ENCODE results near the gene ALK. TPM values are rescaled to one million over a fixed set of nuclear protein-coding genes. Genes with fewer than 3 reads are reported as not detected.

The ALK gene
- total and polyA plus RNA-seq, 2 donors = 0.19 to 0.21 TPM

GRCh38 chr2:29270701-29271121 lies 650.7 kb downstream of the ALK start:
- 95% methylated on average over 5 of the region's 5 CpGs for WGBS
- H3K4me3 ChIP-seq (ENCODE audit: low read length in 2 of 2) = no peak overlapping the region
- peak in 1 of 9 donors; percentile 16 for DNase-seq (ENCODE audit: low read depth in 6 of 9, low spot score in 9 of 9)
- peak overlapping the region in 1 of 2 donors; percentile 57 for H3K27ac ChIP-seq (ENCODE audit: low read depth in 1 of 2, low read length in 1 of 2)
- peaks cover 0 to 4% of the 10 kb centered on the region in 2 donors for H3K4me1 ChIP-seq (ENCODE audit: control insufficient read depth in 2 of 2, insufficient read depth in 2 of 2, low read length in 2 of 2)
- H3K27me3 ChIP-seq (ENCODE audit: control insufficient read depth in 2 of 2, insufficient read depth in 1 of 2, low read length in 1 of 2) = no peaks in the 10 kb centered on the region
- no peaks in the 10 kb centered on the region for H3K9me3 ChIP-seq (ENCODE audit: control insufficient read depth in 2 of 2, insufficient read depth in 1 of 2, low read length in 1 of 2)
- H3K36me3 ChIP-seq (ENCODE audit: control insufficient read depth in 2 of 2, insufficient read depth in 2 of 2, low read length in 1 of 2) = no peaks in the 10 kb centered on the region

GRCh38 chr2:29269765-29270109 lies 651.6 kb downstream of the ALK start:
- Histone ChIP-seq H3K4me1 (ENCODE audit: control insufficient read depth in 2 of 2, insufficient read depth in 2 of 2, low read length in 2 of 2) (peaks cover 0 to 4% of the 10 kb centered on the region in 2 donors), H3K27me3 (ENCODE audit: control insufficient read depth in 2 of 2, insufficient read depth in 1 of 2, low read length in 1 of 2) (no peaks in the 10 kb centered on the region), H3K36me3 (ENCODE audit: control insufficient read depth in 2 of 2, insufficient read depth in 2 of 2, low read length in 1 of 2) (no peaks in the 10 kb centered on the region), H3K9me3 (ENCODE audit: control insufficient read depth in 2 of 2, insufficient read depth in 1 of 2, low read length in 1 of 2) (no peaks in the 10 kb centered on the region), H3K27ac (ENCODE audit: low read depth in 1 of 2, low read length in 1 of 2) (no peak overlapping the region), H3K4me3 (ENCODE audit: low read length in 2 of 2) (no peak overlapping the region)
- WGBS = 93% methylated on average over 5 of the region's 5 CpGs
- DNase-seq (ENCODE audit: low read depth in 6 of 9, low spot score in 9 of 9) = no peak

- DNase-seq (ENCODE audit: low read depth in 6 of 9, low spot score in 9 of 9) = no peak
- Histone ChIP-seq H3K27ac (ENCODE audit: low read depth in 1 of 2, low read length in 1 of 2) (no peak overlapping the region), H3K4me1 (ENCODE audit: control insufficient read depth in 2 of 2, insufficient read depth in 2 of 2, low read length in 2 of 2) (peaks cover 0 to 4% of the 10 kb centered on the region in 2 donors), H3K27me3 (ENCODE audit: control insufficient read depth in 2 of 2, insufficient read depth in 1 of 2, low read length in 1 of 2) (no peaks in the 10 kb centered on the region), H3K36me3 (ENCODE audit: control insufficient read depth in 2 of 2, insufficient read depth in 2 of 2, low read length in 1 of 2) (no peaks in the 10 kb centered on the region), H3K4me3 (ENCODE audit: low read length in 2 of 2) (no peak overlapping the region), H3K9me3 (ENCODE audit: control insufficient read depth in 2 of 2, insufficient read depth in 1 of 2, low read length in 1 of 2) (no peaks in the 10 kb centered on the region)
- 95% methylated on average over 11 of the region's 11 CpGs for WGBS
Measured at GRCh38 chr2:29269095-29269764, 652.2 kb downstream of the ALK start.

- peaks cover 0 to 4% of the 10 kb centered on the region in 2 donors for H3K4me1 ChIP-seq (ENCODE audit: control insufficient read depth in 2 of 2, insufficient read depth in 2 of 2, low read length in 2 of 2)
- no peaks in the 10 kb centered on the region for H3K9me3 ChIP-seq (ENCODE audit: control insufficient read depth in 2 of 2, insufficient read depth in 1 of 2, low read length in 1 of 2)
- no peaks in the 10 kb centered on the region for H3K27me3 ChIP-seq (ENCODE audit: control insufficient read depth in 2 of 2, insufficient read depth in 1 of 2, low read length in 1 of 2)
- no peak for DNase-seq (ENCODE audit: low read depth in 6 of 9, low spot score in 9 of 9)
- no peak overlapping the region for H3K4me3 ChIP-seq (ENCODE audit: low read length in 2 of 2)
- no peak overlapping the region for H3K27ac ChIP-seq (ENCODE audit: low read depth in 1 of 2, low read length in 1 of 2)
- H3K36me3 ChIP-seq (ENCODE audit: control insufficient read depth in 2 of 2, insufficient read depth in 2 of 2, low read length in 1 of 2) = no peaks in the 10 kb centered on the region
- 93% methylated on average over 2 of the region's 2 CpGs for WGBS
Measured at GRCh38 chr2:29267720-29268119, 653.7 kb downstream of the ALK start.

- Histone ChIP-seq H3K4me3 (ENCODE audit: low read length in 2 of 2) (no peak overlapping the region), H3K27me3 (ENCODE audit: control insufficient read depth in 2 of 2, insufficient read depth in 1 of 2, low read length in 1 of 2) (no peaks in the 10 kb centered on the region), H3K9me3 (ENCODE audit: control insufficient read depth in 2 of 2, insufficient read depth in 1 of 2, low read length in 1 of 2) (no peaks in the 10 kb centered on the region), H3K36me3 (ENCODE audit: control insufficient read depth in 2 of 2, insufficient read depth in 2 of 2, low read length in 1 of 2) (no peaks in the 10 kb centered on the region), H3K4me1 (ENCODE audit: control insufficient read depth in 2 of 2, insufficient read depth in 2 of 2, low read length in 2 of 2) (no peaks in the 10 kb centered on the region), H3K27ac (ENCODE audit: low read depth in 1 of 2, low read length in 1 of 2) (no peak overlapping the region)
- 97% methylated on average over 5 of the region's 5 CpGs for WGBS
- no peak for DNase-seq (ENCODE audit: low read depth in 6 of 9, low spot score in 9 of 9)
Measured at GRCh38 chr2:29263886-29264285, 657.5 kb downstream of the ALK start.

- no peak for DNase-seq (ENCODE audit: low read depth in 6 of 9, low spot score in 9 of 9)
- Histone ChIP-seq H3K27me3 (ENCODE audit: control insufficient read depth in 2 of 2, insufficient read depth in 1 of 2, low read length in 1 of 2) (no peaks in the 10 kb centered on the region), H3K9me3 (ENCODE audit: control insufficient read depth in 2 of 2, insufficient read depth in 1 of 2, low read length in 1 of 2) (no peaks in the 10 kb centered on the region), H3K4me1 (ENCODE audit: control insufficient read depth in 2 of 2, insufficient read depth in 2 of 2, low read length in 2 of 2) (no peaks in the 10 kb centered on the region), H3K27ac (ENCODE audit: low read depth in 1 of 2, low read length in 1 of 2) (no peak overlapping the region), H3K4me3 (ENCODE audit: low read length in 2 of 2) (no peak overlapping the region), H3K36me3 (ENCODE audit: control insufficient read depth in 2 of 2, insufficient read depth in 2 of 2, low read length in 1 of 2) (no peaks in the 10 kb centered on the region)
- WGBS = 89% methylated on average over 7 of the region's 7 CpGs
Measured at GRCh38 chr2:29262681-29263260, 658.6 kb downstream of the ALK start.

- H3K4me1 ChIP-seq (ENCODE audit: control insufficient read depth in 2 of 2, insufficient read depth in 2 of 2, low read length in 2 of 2) = no peaks in the 10 kb centered on the region
- no peak overlapping the region for H3K27ac ChIP-seq (ENCODE audit: low read depth in 1 of 2, low read length in 1 of 2)
- H3K9me3 ChIP-seq (ENCODE audit: control insufficient read depth in 2 of 2, insufficient read depth in 1 of 2, low read length in 1 of 2) = no peaks in the 10 kb centered on the region
- H3K36me3 ChIP-seq (ENCODE audit: control insufficient read depth in 2 of 2, insufficient read depth in 2 of 2, low read length in 1 of 2) = no peaks in the 10 kb centered on the region
- no peaks in the 10 kb centered on the region for H3K27me3 ChIP-seq (ENCODE audit: control insufficient read depth in 2 of 2, insufficient read depth in 1 of 2, low read length in 1 of 2)
- WGBS = 94% methylated on average over 3 of the region's 3 CpGs
- DNase-seq (ENCODE audit: low read depth in 6 of 9, low spot score in 9 of 9) = no peak
- H3K4me3 ChIP-seq (ENCODE audit: low read length in 2 of 2) = no peak overlapping the region
Measured at GRCh38 chr2:29261003-29261402, 660.4 kb downstream of the ALK start.

- Histone ChIP-seq H3K36me3 (ENCODE audit: control insufficient read depth in 2 of 2, insufficient read depth in 2 of 2, low read length in 1 of 2) (no peaks in the 10 kb centered on the region), H3K27ac (ENCODE audit: low read depth in 1 of 2, low read length in 1 of 2) (no peak overlapping the region), H3K9me3 (ENCODE audit: control insufficient read depth in 2 of 2, insufficient read depth in 1 of 2, low read length in 1 of 2) (no peaks in the 10 kb centered on the region), H3K27me3 (ENCODE audit: control insufficient read depth in 2 of 2, insufficient read depth in 1 of 2, low read length in 1 of 2) (no peaks in the 10 kb centered on the region), H3K4me1 (ENCODE audit: control insufficient read depth in 2 of 2, insufficient read depth in 2 of 2, low read length in 2 of 2) (no peaks in the 10 kb centered on the region), H3K4me3 (ENCODE audit: low read length in 2 of 2) (no peak overlapping the region)
- 89% methylated on average over 6 of the region's 6 CpGs for whole genome bisulfite sequencing
- DNase-seq (ENCODE audit: low read depth in 6 of 9, low spot score in 9 of 9) = no peak
Measured at GRCh38 chr2:29260142-29260772, 661.1 kb downstream of the ALK start.

- Histone ChIP-seq H3K4me1 (ENCODE audit: control insufficient read depth in 2 of 2, insufficient read depth in 2 of 2, low read length in 2 of 2) (no peaks in the 10 kb centered on the region), H3K27me3 (ENCODE audit: control insufficient read depth in 2 of 2, insufficient read depth in 1 of 2, low read length in 1 of 2) (no peaks in the 10 kb centered on the region), H3K9me3 (ENCODE audit: control insufficient read depth in 2 of 2, insufficient read depth in 1 of 2, low read length in 1 of 2) (no peaks in the 10 kb centered on the region), H3K27ac (ENCODE audit: low read depth in 1 of 2, low read length in 1 of 2) (no peak overlapping the region), H3K4me3 (ENCODE audit: low read length in 2 of 2) (no peak overlapping the region), H3K36me3 (ENCODE audit: control insufficient read depth in 2 of 2, insufficient read depth in 2 of 2, low read length in 1 of 2) (no peaks in the 10 kb centered on the region)
- WGBS = 84% methylated on average over 4 of the region's 4 CpGs
- DNase-seq (ENCODE audit: low read depth in 6 of 9, low spot score in 9 of 9) = no peak
Measured at GRCh38 chr2:29259221-29259620, 662.2 kb downstream of the ALK start.
